ENCODE measurements around the gene SLC22A8. TPM values are rescaled to one million over a fixed set of nuclear protein-coding genes. Genes with fewer than 3 reads are reported as not detected.

SLC22A8 gene
- total RNA-seq, 4 donors from 2014 or later = not detected

- Histone ChIP-seq H3K4me1 (no peaks in the 10 kb centered on the region), H3K27ac (no peak overlapping the region), H3K4me3 (no peak overlapping the region), H3K36me3 (no peaks in the 10 kb centered on the region), H3K27me3 (no peaks in the 10 kb centered on the region), H3K9me3 (no peaks in the 10 kb centered on the region)
- DNase-seq = no peak
- ATAC-seq = no peak
- in situ Hi-C loops (cut with MboI; ENCODE audit: low sequenced_read_pairs in 4 of 4) = no loop called here
- intact Hi-C loops (cut with DNase I; ENCODE audit: low total_unique reads) = no loop called here
- TF ChIP-seq, protein P1, sequence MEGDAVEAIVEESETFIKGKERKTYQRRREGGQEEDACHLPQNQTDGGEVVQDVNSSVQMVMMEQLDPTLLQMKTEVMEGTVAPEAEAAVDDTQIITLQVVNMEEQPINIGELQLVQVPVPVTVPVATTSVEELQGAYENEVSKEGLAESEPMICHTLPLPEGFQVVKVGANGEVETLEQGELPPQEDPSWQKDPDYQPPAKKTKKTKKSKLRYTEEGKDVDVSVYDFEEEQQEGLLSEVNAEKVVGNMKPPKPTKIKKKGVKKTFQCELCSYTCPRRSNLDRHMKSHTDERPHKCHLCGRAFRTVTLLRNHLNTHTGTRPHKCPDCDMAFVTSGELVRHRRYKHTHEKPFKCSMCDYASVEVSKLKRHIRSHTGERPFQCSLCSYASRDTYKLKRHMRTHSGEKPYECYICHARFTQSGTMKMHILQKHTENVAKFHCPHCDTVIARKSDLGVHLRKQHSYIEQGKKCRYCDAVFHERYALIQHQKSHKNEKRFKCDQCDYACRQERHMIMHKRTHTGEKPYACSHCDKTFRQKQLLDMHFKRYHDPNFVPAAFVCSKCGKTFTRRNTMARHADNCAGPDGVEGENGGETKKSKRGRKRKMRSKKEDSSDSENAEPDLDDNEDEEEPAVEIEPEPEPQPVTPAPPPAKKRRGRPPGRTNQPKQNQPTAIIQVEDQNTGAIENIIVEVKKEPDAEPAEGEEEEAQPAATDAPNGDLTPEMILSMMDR (IDR thresholded peaks at IDR 0.05 in 4 of 5, conservative IDR thresholded peaks at IDR 0.05 in 1 of 5) = no peak
- no peak for TF ChIP-seq POLR2A (IDR thresholded peaks at IDR 0.05)
Measured at GRCh38 chr11:62996271-62996670, 19.4 kb downstream of the SLC22A8 start.

- Histone ChIP-seq H3K4me1 (no peaks in the 10 kb centered on the region), H3K9me3 (no peaks in the 10 kb centered on the region), H3K27me3 (no peaks in the 10 kb centered on the region), H3K4me3 (no peak overlapping the region), H3K36me3 (no peaks in the 10 kb centered on the region), H3K27ac (no peak overlapping the region)
- in situ Hi-C loops (cut with MboI; ENCODE audit: low sequenced_read_pairs in 4 of 4) = no loop called here
- ATAC-seq = no peak
- intact Hi-C loops (cut with DNase I; ENCODE audit: low total_unique reads) = no loop called here
- TF ChIP-seq POLR2A (IDR thresholded peaks at IDR 0.05) = no peak
- TF ChIP-seq, protein P1 (IDR thresholded peaks at IDR 0.05 in 4 of 5, conservative IDR thresholded peaks at IDR 0.05 in 1 of 5) = no peak
- DNase-seq = no peak
Measured at GRCh38 chr11:62994775-62995174, 20.9 kb downstream of the SLC22A8 start.

- no peak overlapping the region for H3K4me3 ChIP-seq
- no peaks in the 10 kb centered on the region for H3K4me1 ChIP-seq
- H3K27me3 ChIP-seq = no peaks in the 10 kb centered on the region
- TF ChIP-seq, protein P1 (IDR thresholded peaks at IDR 0.05 in 4 of 5, conservative IDR thresholded peaks at IDR 0.05 in 1 of 5) = no peak
- H3K9me3 ChIP-seq = no peaks in the 10 kb centered on the region
- no peak for DNase-seq
- no peak for ATAC-seq
- no peaks in the 10 kb centered on the region for H3K36me3 ChIP-seq
- intact Hi-C loops (cut with DNase I; ENCODE audit: low total_unique reads) (no loop called here), in situ Hi-C loops (cut with MboI; ENCODE audit: low sequenced_read_pairs in 4 of 4) (no loop called here)
- no peak overlapping the region for H3K27ac ChIP-seq
Measured at GRCh38 chr11:62988276-62988675, 27.4 kb downstream of the SLC22A8 start.

GRCh38 chr11:62985041-62985750 lies 30.4 kb downstream of the SLC22A8 start:
- Histone ChIP-seq H3K36me3 (no peaks in the 10 kb centered on the region), H3K27ac (no peak overlapping the region), H3K4me3 (no peak overlapping the region), H3K27me3 (no peaks in the 10 kb centered on the region), H3K9me3 (no peaks in the 10 kb centered on the region), H3K4me1 (no peaks in the 10 kb centered on the region)
- in situ Hi-C loops (cut with MboI; ENCODE audit: low sequenced_read_pairs in 4 of 4) (no loop called here), intact Hi-C loops (cut with DNase I; ENCODE audit: low total_unique reads) (no loop called here)
- ATAC-seq = no peak
- no peak for DNase-seq
- TF ChIP-seq, protein P1 (IDR thresholded peaks at IDR 0.05 in 4 of 5, conservative IDR thresholded peaks at IDR 0.05 in 1 of 5) = no peak
- no peak for TF ChIP-seq POLR2A (IDR thresholded peaks at IDR 0.05)
